KMS-11 (cell line): ENCODE results near the gene KSR2.

Experiments used
- H2AFZ ChIP-seq: fragments of 200-600 bp; sonication (generic); 2 replicates; pipeline ENCODE4 v1.6.1; 2016; ENCODE audit warnings: antibody characterized with exemption, mixed run types, low read depth
- H3K27ac ChIP-seq: fragments of 200-600 bp; sonication (generic); 2 replicates; pipeline ENCODE4 v1.6.1; 2016; ENCODE audit warnings: mild to moderate bottlenecking, mixed run types
- H3K27me3 ChIP-seq: fragments of 200-600 bp; sonication (generic); 2 replicates; pipeline ENCODE4 v1.6.1; 2017; ENCODE audit warnings: mild to moderate bottlenecking, low read depth, mixed run types, moderate library complexity; ENCODE audit not compliant: insufficient read depth
- H3K36me3 ChIP-seq: fragments of 200-600 bp; sonication (generic); 2 replicates; pipeline ENCODE4 v1.6.1; 2017; ENCODE audit warnings: mild to moderate bottlenecking, mixed run types; ENCODE audit not compliant: insufficient read depth
- H3K4me1 ChIP-seq: fragments of 200-600 bp; sonication (generic); 2 replicates; pipeline ENCODE4 v1.6.1; 2016; ENCODE audit warnings: mild to moderate bottlenecking, low read depth, mixed run types; ENCODE audit not compliant: poor library complexity, severe bottlenecking
- H3K4me2 ChIP-seq: fragments of 200-600 bp; sonication (generic); 2 replicates; pipeline ENCODE4 v1.7.0; 2016; ENCODE audit warnings: mild to moderate bottlenecking, mixed run types
- H3K4me3 ChIP-seq: fragments of 200-600 bp; sonication (generic); IDR thresholded peaks from 2 replicates; pipeline ENCODE4 v1.6.1; 2017; ENCODE audit warnings: low read depth, low read length, mixed read lengths; ENCODE audit not compliant: insufficient read depth
- H3K79me2 ChIP-seq: fragments of 200-600 bp; sonication (generic); 2 replicates; pipeline ENCODE4 v1.6.1; 2016; ENCODE audit warnings: low read depth, mixed run types; ENCODE audit not compliant: insufficient read depth
- H3K9ac ChIP-seq: fragments of 200-600 bp; sonication (generic); 2 replicates; pipeline ENCODE4 v1.6.1; 2016; ENCODE audit warnings: mild to moderate bottlenecking, mixed run types
- H4K20me1 ChIP-seq: fragments of 200-600 bp; sonication (generic); 2 replicates; pipeline ENCODE4 v1.6.1; 2016; ENCODE audit warnings: mild to moderate bottlenecking, mixed run types; ENCODE audit not compliant: insufficient read depth
- TF ChIP-seq, protein P1 (sequence below): fragments of 200-600 bp; sonication (generic); conservative IDR thresholded peaks from 2 replicates; pipeline ENCODE4 v1.6.1; 2017; ENCODE audit warnings: low read depth, mild to moderate bottlenecking, antibody characterized with exemption, low read length, moderate library complexity, mixed read lengths

KSR2 gene

DNA sequence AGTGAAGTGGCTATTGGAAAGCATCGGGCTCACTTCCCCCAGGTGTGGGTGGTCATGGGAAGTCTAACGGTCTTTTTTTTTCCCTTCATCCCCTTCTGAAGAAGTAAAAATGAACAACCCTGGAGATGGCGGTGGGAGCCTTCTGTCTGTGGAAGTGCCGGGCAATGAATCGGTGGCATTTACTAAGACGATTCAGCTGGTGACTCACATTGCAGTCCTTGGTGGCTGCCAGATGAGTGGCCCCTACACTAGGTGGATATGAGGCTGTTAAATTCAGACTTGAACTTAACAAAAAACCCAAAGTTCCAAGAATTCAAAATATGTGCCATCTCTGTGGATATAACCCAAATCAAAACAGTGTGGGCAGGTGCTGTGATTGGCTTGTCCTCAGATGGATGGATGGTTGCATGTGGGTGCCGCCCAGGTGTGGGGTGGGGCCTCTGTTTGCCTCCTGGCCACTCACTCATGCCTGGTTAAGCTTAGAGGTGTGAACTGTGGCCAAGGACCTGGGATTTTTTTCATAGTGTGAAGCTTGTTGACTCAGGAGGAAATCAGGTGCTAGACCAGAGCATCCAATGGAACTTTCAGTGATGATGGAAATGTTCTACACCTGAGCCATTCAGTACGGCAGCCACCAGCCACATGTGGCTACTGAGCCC, 430.6 kb downstream of the KSR2 start:
- H4K20me1 ChIP-seq, result no peaks in the 10 kb centered on the region
- H2AFZ ChIP-seq, result no peak overlapping the region
- H3K9ac ChIP-seq, result no peak overlapping the region
- H3K4me3 ChIP-seq, result no peak overlapping the region
- no peaks in the 10 kb centered on the region for H3K79me2 ChIP-seq
- H3K4me1 ChIP-seq, result no peaks in the 10 kb centered on the region
- H3K36me3 ChIP-seq, result no peaks in the 10 kb centered on the region
- no peak overlapping the region for H3K4me2 ChIP-seq
- H3K27me3 ChIP-seq, result no peaks in the 10 kb centered on the region
- TF ChIP-seq, protein P1, sequence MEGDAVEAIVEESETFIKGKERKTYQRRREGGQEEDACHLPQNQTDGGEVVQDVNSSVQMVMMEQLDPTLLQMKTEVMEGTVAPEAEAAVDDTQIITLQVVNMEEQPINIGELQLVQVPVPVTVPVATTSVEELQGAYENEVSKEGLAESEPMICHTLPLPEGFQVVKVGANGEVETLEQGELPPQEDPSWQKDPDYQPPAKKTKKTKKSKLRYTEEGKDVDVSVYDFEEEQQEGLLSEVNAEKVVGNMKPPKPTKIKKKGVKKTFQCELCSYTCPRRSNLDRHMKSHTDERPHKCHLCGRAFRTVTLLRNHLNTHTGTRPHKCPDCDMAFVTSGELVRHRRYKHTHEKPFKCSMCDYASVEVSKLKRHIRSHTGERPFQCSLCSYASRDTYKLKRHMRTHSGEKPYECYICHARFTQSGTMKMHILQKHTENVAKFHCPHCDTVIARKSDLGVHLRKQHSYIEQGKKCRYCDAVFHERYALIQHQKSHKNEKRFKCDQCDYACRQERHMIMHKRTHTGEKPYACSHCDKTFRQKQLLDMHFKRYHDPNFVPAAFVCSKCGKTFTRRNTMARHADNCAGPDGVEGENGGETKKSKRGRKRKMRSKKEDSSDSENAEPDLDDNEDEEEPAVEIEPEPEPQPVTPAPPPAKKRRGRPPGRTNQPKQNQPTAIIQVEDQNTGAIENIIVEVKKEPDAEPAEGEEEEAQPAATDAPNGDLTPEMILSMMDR, result no peak
- no peak overlapping the region for H3K27ac ChIP-seq

DNA sequence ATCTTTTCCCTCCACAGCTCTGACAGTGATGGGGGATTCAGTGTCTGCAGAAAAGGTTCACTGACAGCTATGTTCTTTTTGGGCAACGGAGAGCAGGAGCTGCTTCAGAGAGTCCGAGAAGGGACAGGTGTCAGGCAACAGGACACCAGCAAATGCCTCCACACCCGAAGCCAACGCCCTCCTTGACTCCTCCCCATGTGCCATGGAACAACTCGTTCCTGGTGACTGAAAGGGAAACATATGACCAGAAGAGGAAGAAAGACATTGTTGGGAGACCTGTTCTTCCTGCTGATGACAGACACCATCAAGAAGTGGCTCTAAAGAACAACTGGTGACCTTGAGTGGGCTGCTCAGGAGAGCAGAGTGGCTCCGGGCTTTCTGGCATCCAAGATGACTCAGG, 435.1 kb downstream of the KSR2 start:
- Histone ChIP-seq H2AFZ (no peak overlapping the region), H3K27me3 (no peaks in the 10 kb centered on the region), H3K4me2 (no peak overlapping the region), H3K4me3 (no peak overlapping the region), H3K4me1 (no peaks in the 10 kb centered on the region), H3K9ac (no peak overlapping the region), H3K36me3 (no peaks in the 10 kb centered on the region), H4K20me1 (no peaks in the 10 kb centered on the region), H3K27ac (no peak overlapping the region), H3K79me2 (no peaks in the 10 kb centered on the region)
- TF ChIP-seq, protein P1, result no peak

DNA sequence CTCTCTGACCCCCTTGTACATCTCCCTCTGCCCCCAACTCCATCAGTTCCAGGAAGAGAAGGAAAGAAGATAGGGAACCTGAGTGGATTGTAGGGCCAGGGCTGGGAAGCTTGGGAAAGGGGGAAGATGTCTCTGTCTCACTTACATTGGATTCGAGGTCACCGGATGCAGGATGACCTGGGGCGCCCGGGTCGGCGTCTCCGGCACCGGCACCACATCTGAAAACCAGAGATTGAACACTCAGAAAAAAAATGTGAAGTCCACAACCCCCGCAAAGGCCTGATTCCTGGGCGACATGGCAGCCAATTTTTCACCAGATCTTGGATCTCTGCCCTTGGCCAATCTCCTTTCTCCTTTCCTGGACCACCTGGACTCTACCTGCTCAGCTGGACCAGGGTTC, 438.0 kb downstream of the KSR2 start:
- Histone ChIP-seq H3K27ac (no peak overlapping the region), H3K4me3 (no peak overlapping the region)
- TF ChIP-seq, protein P1, result no peak

DNA sequence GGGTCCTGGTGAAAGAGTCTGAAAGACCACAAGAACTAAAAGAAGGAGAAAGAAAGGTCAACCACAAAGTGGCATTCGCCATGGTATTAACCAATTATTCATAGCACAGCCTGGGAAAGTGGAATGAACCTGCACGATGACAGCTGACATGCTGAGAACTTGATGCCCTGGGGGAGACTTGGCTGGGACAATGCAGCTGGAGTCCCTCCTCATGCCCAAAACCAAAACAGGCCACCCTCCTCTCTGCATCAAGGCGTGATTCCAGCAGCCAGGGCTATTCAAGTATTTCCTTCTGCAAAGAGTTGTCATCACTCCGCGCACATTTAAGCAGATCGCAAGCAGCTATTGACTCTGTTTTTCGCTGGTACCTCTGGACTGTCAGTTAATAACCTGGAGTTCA, 440.3 kb downstream of the KSR2 start:
- no peaks in the 10 kb centered on the region for H3K36me3 ChIP-seq
- TF ChIP-seq, protein P1, result no peak
- H3K27ac ChIP-seq, result no peak overlapping the region
- no peak overlapping the region for H2AFZ ChIP-seq
- H3K79me2 ChIP-seq, result no peaks in the 10 kb centered on the region
- H3K4me2 ChIP-seq, result no peak overlapping the region
- no peaks in the 10 kb centered on the region for H4K20me1 ChIP-seq
- no peak overlapping the region for H3K4me3 ChIP-seq
- no peaks in the 10 kb centered on the region for H3K27me3 ChIP-seq
- H3K9ac ChIP-seq, result no peak overlapping the region
- H3K4me1 ChIP-seq, result no peaks in the 10 kb centered on the region

More for the DNA sequence above, 438.0 kb downstream of the KSR2 start:
- Histone ChIP-seq H2AFZ (no peak overlapping the region), H3K4me1 (no peaks in the 10 kb centered on the region), H3K9ac (no peak overlapping the region), H3K36me3 (no peaks in the 10 kb centered on the region), H3K4me2 (no peak overlapping the region), H3K27me3 (no peaks in the 10 kb centered on the region), H3K79me2 (no peaks in the 10 kb centered on the region), H4K20me1 (no peaks in the 10 kb centered on the region)
